Measurements from ENCODE around the gene CEMIP2. TPM values are rescaled to one million over a fixed set of nuclear protein-coding genes. Genes with fewer than 3 reads are reported as not detected.

CEMIP2 gene
- total RNA-seq, 2 donors from 2014 or later, result 20.4 to 86.5 TPM

- Histone ChIP-seq H3K9me3 (no peaks in the 10 kb centered on the region), H3K27me3 (replicated peaks; ENCODE audit: insufficient read depth) (no peaks in the 10 kb centered on the region), H3K36me3 (no peaks in the 10 kb centered on the region), H3K27ac (no peak overlapping the region), H3K4me3 (no peak overlapping the region), H3K4me1 (replicated peaks) (peaks cover 5% of the 10 kb centered on the region)
- no peak for DNase-seq (ENCODE audit: low spot score)
- intact Hi-C loops (cut with DNase I), result no loop called here
- WGBS, result 94% methylated on average over 1 of the region's 1 CpG
- TF ChIP-seq CTCF (IDR thresholded peaks at IDR 0.05), result no peak
- no peak for TF ChIP-seq POLR2A (IDR thresholded peaks at IDR 0.05)
- no peak for TF ChIP-seq POLR2AphosphoS5 (IDR thresholded peaks at IDR 0.05)
Measured at GRCh38 chr9:71755869-71756268, 12.4 kb downstream of the CEMIP2 start.

DNA sequence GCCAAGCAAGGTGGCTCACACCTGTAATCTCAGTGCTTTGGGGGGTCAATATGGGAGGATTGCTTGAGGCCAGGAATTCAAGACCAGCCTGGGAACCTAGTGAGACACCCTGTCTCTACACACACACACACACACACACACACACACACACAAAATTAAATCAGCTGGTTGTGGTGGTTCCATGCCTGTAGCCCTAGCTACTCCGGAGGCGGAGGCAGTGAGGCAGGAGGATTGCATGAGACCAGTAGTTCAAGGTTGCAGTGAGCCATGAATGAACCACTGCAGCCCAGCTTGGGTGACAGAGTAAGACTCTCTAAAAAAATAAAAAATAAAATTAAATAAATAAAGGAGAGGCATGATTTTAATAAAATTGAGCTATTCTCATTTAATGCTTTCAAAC is 13.1 kb downstream of the CEMIP2 start:
- Histone ChIP-seq H3K36me3 (no peaks in the 10 kb centered on the region), H3K4me1 (replicated peaks) (peaks cover 5% of the 10 kb centered on the region), H3K27ac (no peak overlapping the region), H3K9me3 (no peaks in the 10 kb centered on the region), H3K4me3 (no peak overlapping the region), H3K27me3 (replicated peaks; ENCODE audit: insufficient read depth) (no peaks in the 10 kb centered on the region)
- WGBS, result 93% methylated on average over 2 of the region's 2 CpGs
- intact Hi-C loops (cut with DNase I), result no loop called here
- TF ChIP-seq POLR2AphosphoS5 (IDR thresholded peaks at IDR 0.05) (no peak), POLR2A (IDR thresholded peaks at IDR 0.05) (no peak), CTCF (IDR thresholded peaks at IDR 0.05) (no peak)
- DNase-seq (ENCODE audit: low spot score), result no peak

DNA sequence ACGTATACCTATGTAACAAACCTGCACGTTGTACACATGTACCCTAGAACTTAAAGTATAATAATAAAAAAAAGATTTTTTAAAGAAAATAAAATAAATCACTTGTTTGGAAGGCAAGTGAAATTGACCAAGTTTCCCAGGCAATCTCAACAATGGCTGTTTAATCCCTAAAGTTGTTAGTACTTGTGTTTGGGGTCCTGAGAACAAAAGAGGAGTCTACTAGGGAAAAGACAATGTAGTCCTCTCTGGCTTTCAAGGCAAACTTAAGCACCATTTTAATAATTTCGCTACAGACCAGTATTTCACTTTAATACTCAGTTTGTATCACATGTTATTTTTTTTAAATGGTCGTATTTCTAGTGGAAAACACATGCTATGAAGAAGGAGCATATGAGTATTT is 14.2 kb downstream of the CEMIP2 start:
- 76% methylated on average over 4 of the region's 4 CpGs for WGBS
- DNase-seq (ENCODE audit: low spot score), result no peak
- intact Hi-C loops (cut with DNase I), result no loop called here
- no peaks in the 10 kb centered on the region for H3K27me3 ChIP-seq (replicated peaks; ENCODE audit: insufficient read depth)
- H3K27ac ChIP-seq, result no peak overlapping the region
- no peaks in the 10 kb centered on the region for H3K9me3 ChIP-seq
- no peaks in the 10 kb centered on the region for H3K36me3 ChIP-seq
- peaks cover 5% of the 10 kb centered on the region for H3K4me1 ChIP-seq (replicated peaks)
- H3K4me3 ChIP-seq, result no peak overlapping the region
- TF ChIP-seq POLR2AphosphoS5 (IDR thresholded peaks at IDR 0.05), result no peak
- TF ChIP-seq CTCF (IDR thresholded peaks at IDR 0.05), result no peak
- TF ChIP-seq POLR2A (IDR thresholded peaks at IDR 0.05), result no peak

DNA sequence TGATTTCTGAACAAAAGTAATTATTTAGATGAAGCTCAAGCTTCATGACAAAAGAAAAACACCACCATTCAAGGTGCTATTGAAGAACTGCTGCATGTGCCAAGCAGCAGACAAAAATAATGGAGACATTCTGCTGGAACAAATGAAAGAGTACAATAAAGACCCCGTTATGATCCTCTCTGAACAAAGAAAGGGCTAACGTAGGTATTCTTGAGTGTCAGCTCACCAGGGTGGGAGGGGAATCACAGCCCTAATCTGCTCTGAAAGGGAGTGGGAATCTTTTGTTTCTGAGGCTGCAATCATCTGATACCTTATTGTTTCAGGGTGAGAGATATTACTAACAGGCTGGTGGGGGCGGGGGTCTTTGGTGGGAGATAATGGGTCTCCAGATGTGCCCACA is 15.4 kb downstream of the CEMIP2 start:
- intact Hi-C loops (cut with DNase I), result no loop called here
- 63% methylated on average over 3 of the region's 3 CpGs for WGBS

More for the DNA sequence above, 15.4 kb downstream of the CEMIP2 start:
- Histone ChIP-seq H3K27me3 (replicated peaks; ENCODE audit: insufficient read depth) (no peaks in the 10 kb centered on the region), H3K27ac (no peak overlapping the region), H3K4me1 (replicated peaks) (no peaks in the 10 kb centered on the region), H3K9me3 (no peaks in the 10 kb centered on the region), H3K36me3 (no peaks in the 10 kb centered on the region), H3K4me3 (no peak overlapping the region)
- TF ChIP-seq POLR2AphosphoS5 (IDR thresholded peaks at IDR 0.05) (no peak), POLR2A (IDR thresholded peaks at IDR 0.05) (no peak), CTCF (IDR thresholded peaks at IDR 0.05) (no peak)
- no peak for DNase-seq (ENCODE audit: low spot score)

All from prostate gland (tissue), 2 donors.